Heart left ventricle (tissue), 16 donors: ENCODE data around the gene F5. TPM values are rescaled to one million over a fixed set of nuclear protein-coding genes. Genes with fewer than 3 reads are reported as not detected.

ENCODE experiments used
- ATAC-seq, 4 donors: fragments of 200-7000 bp; cut with Tn5 transposase; one replicate each; pipeline ENCODE4 v1.9.1; 2020 to 2022; ENCODE audit warnings: moderate library complexity in 4 of 4, mild to moderate bottlenecking in 3 of 4, moderate number of reproducible peaks in 1 of 4
- DNase-seq, 5 donors: peaks; one replicate each; pipeline ENCODE4 v3.0.0-alpha.2; 2020
- H3K27ac ChIP-seq, 12 donors: fragments of 200-600 bp; sonication (generic) in 4 of 12; one replicate each; pipeline versions ENCODE4 v1.5.0 to v1.8.0; 2016 to 2022; ENCODE audit warnings: mild to moderate bottlenecking in 2 of 12
- H3K27me3 ChIP-seq, 9 donors: fragments of 200-600 bp; sonication (generic) in 2 of 9; one replicate each; pipeline versions ENCODE4 v1.5.1 to v1.8.0; 2016 to 2022; ENCODE audit warnings: mild to moderate bottlenecking in 3 of 9
- H3K36me3 ChIP-seq, 9 donors: fragments of 200-600 bp; sonication (generic) in 2 of 9; one replicate each; pipeline versions ENCODE4 v1.5.0 to v1.8.0; 2018 to 2022; ENCODE audit warnings: mild to moderate bottlenecking in 2 of 9
- H3K4me1 ChIP-seq, 12 donors: fragments of 200-600 bp; sonication (generic) in 4 of 12; one replicate each; pipeline versions ENCODE4 v1.5.0 to v1.8.0; 2016 to 2022; ENCODE audit warnings: mild to moderate bottlenecking in 3 of 12
- H3K4me3 ChIP-seq, 12 donors: fragments of 200-600 bp; sonication (generic) in 4 of 12; one replicate each; pipeline versions ENCODE4 v1.5.0 to v1.8.0; 2017 to 2022; ENCODE audit warnings: mild to moderate bottlenecking in 9 of 12, moderate library complexity in 4 of 12
- H3K9me3 ChIP-seq, 12 donors: fragments of 200-600 bp; sonication (generic) in 4 of 12; one replicate each; pipeline versions ENCODE4 v1.5.0 to v1.8.0; 2016 to 2022; ENCODE audit warnings: mild to moderate bottlenecking in 1 of 12
- CTCF ChIP-seq, 12 donors: fragments of 200-600 bp; sonication (generic) in 4 of 12; IDR thresholded peaks; one replicate each; pipeline versions ENCODE4 v1.5.0 to v1.8.0; 2018 to 2022; ENCODE audit warnings: antibody characterized with exemption in 12 of 12, mild to moderate bottlenecking in 5 of 12
- POLR2A ChIP-seq, 2 donors: fragments of 450-650 bp; IDR thresholded peaks; one replicate each; pipeline ENCODE4 v1.6.1; 2017; ENCODE audit warnings: antibody characterized with exemption in 2 of 2, mild to moderate bottlenecking in 2 of 2, moderate library complexity in 2 of 2
- WGBS, 4 donors: extraction: QIAGEN DNeasy Blood & Tissue Kit in 2 of 4; methylation state at CpG; one replicate each; pipeline versions ENCODE4 v1.1.5 to v1.1.7; 2013 to 2018; 5-methylcytosine and 5-hydroxymethylcytosine counted together
- intact Hi-C, 10 donors: fragments of 100-400 bp; cut with DNase I; formaldehyde crosslinking; loops; one replicate each; pipeline versions ENCODE4 v1.11.1 to v1.14.2; 2022
- polyA plus RNA-seq, 2 donors: library from polyadenylated mRNA; stranded (reverse); fragments of 200-250 nt; gene quantifications; one replicate each; pipeline ENCODE4 v1.2.3, GENCODE V29; 2013
- total RNA-seq, 9 donors: library from RNA; depleted of rRNA in 2 of 9; stranded (reverse); fragments of >200 nt in 2 of 9; fragmentation: NEBNext Ultra II Directional in 3 of 9; extraction: Animal tissue kit (Norgen Biotek cat#: 25700) in 3 of 9; gene quantifications; one replicate each; pipeline versions ENCODE4 v1.1.0 to v1.2.4, GENCODE V29; 2016 to 2023
- donor health status: ischemic (EF 13 %, LVEDD 7.1; RV severe dilation, severe dysfunction).
- donor health status: healthy with polysubstance abuse.
- donor health status: DM: no; HTN: yes; CAD: no.
- donor health status: DM: no; HTN: no; CAD: no.
- donor health status: ischemic (EF 25% LVEDD 6.9; RV normal size, moderate dysfunction).
- donor health status: ischemic (EF 25% LVEDD 5.7; RV mildly dilated, moderate dysfunction).
- donor health status: healthy.
- donor health status: DM: yes; HTN: yes; CAD: no.
- donor health status: ischemic (EF 35%, LVEDD 5.7; RV mildly dilated, moderate dysfunction).
- donor health status: nonischemic (EF 11% LVEDD 7.7; RV severe dilation, severe dysfunction).
- donor health status: DM: yes; HTN: yes; CAD: no.
- donor health status: PGD.
- donor health status: ischemic (EF 29% LVEDD 5.4; RV normal size, mild dysfunction).
- donor health status: nonischemic (EF 23%, LVEDD 6.1; RV moderate dilation, normal function).

Gene F5
- total and polyA plus RNA-seq, 11 donors: 0.93 to 43.3 (median 18.0) TPM

- H3K36me3 ChIP-seq: no peaks in the 10 kb centered on the region
- peaks cover 0 to 11% (median 0%) of the 10 kb centered on the region in 12 donors for H3K9me3 ChIP-seq
- no peak for ATAC-seq
- no peak overlapping the region for H3K27ac ChIP-seq
- no peak for DNase-seq
- intact Hi-C loops: no loop called here
- H3K4me3 ChIP-seq: no peak overlapping the region
- peaks cover 0 to 5% (median 0%) of the 10 kb centered on the region in 12 donors for H3K4me1 ChIP-seq
- WGBS, 4 donors: 84 to 89% (median 85%) methylated on average over 3 of the region's 3 CpGs
- H3K27me3 ChIP-seq: no peaks in the 10 kb centered on the region
- no peak for TF ChIP-seq POLR2A (IDR thresholded peaks at IDR 0.05)
- TF ChIP-seq CTCF (IDR thresholded peaks at IDR 0.05): no peak
Observed at GRCh38 chr1:169565335-169566271, 20.7 kb downstream of the F5 start.

GRCh38 chr1:169563650-169564049 is 22.6 kb downstream of the F5 start:
- intact Hi-C loops: no loop called here
- no peak overlapping the region for H3K27ac ChIP-seq
- ATAC-seq (no peak), DNase-seq (no peak)
- peaks cover 0 to 11% (median 0%) of the 10 kb centered on the region in 12 donors for H3K9me3 ChIP-seq
- H3K36me3 ChIP-seq: no peaks in the 10 kb centered on the region
- peaks cover 0 to 2% (median 0%) of the 10 kb centered on the region in 12 donors for H3K4me1 ChIP-seq
- no peak overlapping the region for H3K4me3 ChIP-seq
- TF ChIP-seq CTCF (IDR thresholded peaks at IDR 0.05) (no peak), POLR2A (IDR thresholded peaks at IDR 0.05) (no peak)
- H3K27me3 ChIP-seq: no peaks in the 10 kb centered on the region

- no peak for TF ChIP-seq POLR2A (IDR thresholded peaks at IDR 0.05)
- no peak for TF ChIP-seq CTCF (IDR thresholded peaks at IDR 0.05)
- H3K9me3 ChIP-seq: peaks cover 0 to 11% (median 0%) of the 10 kb centered on the region in 12 donors
- ATAC-seq: no peak
- WGBS, 4 donors: 66 to 69% (median 66%) methylated on average over 1 of the region's 1 CpG
- DNase-seq: no peak
- no peaks in the 10 kb centered on the region for H3K27me3 ChIP-seq
- H3K36me3 ChIP-seq: no peaks in the 10 kb centered on the region
- no peaks in the 10 kb centered on the region for H3K4me1 ChIP-seq
- no peak overlapping the region for H3K4me3 ChIP-seq
- H3K27ac ChIP-seq: no peak overlapping the region
- intact Hi-C loops: no loop called here
Observed at GRCh38 chr1:169563019-169563615, 23.2 kb downstream of the F5 start.

- DNase-seq (no peak), ATAC-seq (no peak)
- no peak overlapping the region for H3K27ac ChIP-seq
- no peaks in the 10 kb centered on the region for H3K27me3 ChIP-seq
- WGBS, 4 donors: 0 to 80% (median 76%) methylated on average over 1 of the region's 1 CpG
- no peak overlapping the region for H3K4me3 ChIP-seq
- peaks cover 0 to 11% (median 0%) of the 10 kb centered on the region in 12 donors for H3K9me3 ChIP-seq
- no peaks in the 10 kb centered on the region for H3K4me1 ChIP-seq
- intact Hi-C loops: no loop called here
- TF ChIP-seq CTCF (IDR thresholded peaks at IDR 0.05) (no peak), POLR2A (IDR thresholded peaks at IDR 0.05) (no peak)
- no peaks in the 10 kb centered on the region for H3K36me3 ChIP-seq
Observed at GRCh38 chr1:169561692-169562091, 24.6 kb downstream of the F5 start.
